Prostate gland (tissue), 2 donors: ENCODE data around the gene TOX3. TPM values are rescaled to one million over a fixed set of nuclear protein-coding genes. Genes with fewer than 3 reads are reported as not detected.

ENCODE experiments used
- DNase-seq: peaks from one replicate; pipeline ENCODE4 v3.0.0-alpha.2; 2019; ENCODE audit warnings: low spot score
- H3K27ac ChIP-seq, 2 donors: fragments of 200-600 bp; sonication (generic); 2 replicates each; pipeline ENCODE4 v1.5.1; 2017 to 2019
- H3K27me3 ChIP-seq: fragments of 200-600 bp; sonication (generic); replicated peaks from 2 replicates; pipeline ENCODE4 v1.5.1; 2019; ENCODE audit not compliant: insufficient read depth
- H3K36me3 ChIP-seq, 2 donors: fragments of 200-600 bp; sonication (generic); 1 replicate in 1 of 2; 2 replicates in 1 of 2; pipeline versions ENCODE4 v1.5.1 to v1.8.1; 2017 to 2019
- H3K4me1 ChIP-seq: fragments of 200-600 bp; sonication (generic); replicated peaks from 2 replicates; pipeline ENCODE4 v1.5.1; 2019
- H3K4me3 ChIP-seq, 2 donors: fragments of 200-600 bp; sonication (generic); 2 replicates each; pipeline ENCODE4 v1.5.1; 2017 to 2019
- H3K9me3 ChIP-seq: fragments of 200-600 bp; sonication (generic); 2 replicates; pipeline ENCODE4 v1.5.1; 2017
- POLR2A ChIP-seq: fragments of 450-650 bp; IDR thresholded peaks from one replicate; pipeline ENCODE4 v1.6.1; 2016; ENCODE audit warnings: antibody characterized with exemption, mild to moderate bottlenecking
- POLR2AphosphoS5 ChIP-seq: sonication (generic); formaldehyde crosslinking; IDR thresholded peaks from one replicate; pipeline ENCODE4 v1.6.1; 2017; ENCODE audit warnings: antibody characterized with exemption
- WGBS: methylation state at CpG from one replicate; pipeline ENCODE4 v1.1.5; 2018; 5-methylcytosine and 5-hydroxymethylcytosine counted together
- intact Hi-C: fragments of 100-400 bp; cut with DNase I; formaldehyde crosslinking; loops from one replicate; pipeline ENCODE4 v1.14.2; 2022
- total RNA-seq, 2 donors: library from RNA; depleted of rRNA; stranded (reverse); fragments of >200 nt; gene quantifications; one replicate each; pipeline ENCODE4 v1.1.0, GENCODE V29; 2016
- TF ChIP-seq, protein P1 (sequence below), 4 experiments: fragments of 200-600 bp in 2 of 4; fragments of 450-650 bp in 2 of 4; sonication (generic) in 2 of 4; IDR thresholded peaks; 1 replicate in 3 of 4; 2 replicates in 1 of 4; pipeline ENCODE4 v1.5.1; 2016 to 2019; ENCODE audit warnings: antibody characterized with exemption in 4 of 4, mild to moderate bottlenecking in 2 of 4, moderate library complexity in 2 of 4

Gene TOX3
- total RNA-seq, 2 donors from 2014 or later, result 0.57 to 1.7 TPM

DNA sequence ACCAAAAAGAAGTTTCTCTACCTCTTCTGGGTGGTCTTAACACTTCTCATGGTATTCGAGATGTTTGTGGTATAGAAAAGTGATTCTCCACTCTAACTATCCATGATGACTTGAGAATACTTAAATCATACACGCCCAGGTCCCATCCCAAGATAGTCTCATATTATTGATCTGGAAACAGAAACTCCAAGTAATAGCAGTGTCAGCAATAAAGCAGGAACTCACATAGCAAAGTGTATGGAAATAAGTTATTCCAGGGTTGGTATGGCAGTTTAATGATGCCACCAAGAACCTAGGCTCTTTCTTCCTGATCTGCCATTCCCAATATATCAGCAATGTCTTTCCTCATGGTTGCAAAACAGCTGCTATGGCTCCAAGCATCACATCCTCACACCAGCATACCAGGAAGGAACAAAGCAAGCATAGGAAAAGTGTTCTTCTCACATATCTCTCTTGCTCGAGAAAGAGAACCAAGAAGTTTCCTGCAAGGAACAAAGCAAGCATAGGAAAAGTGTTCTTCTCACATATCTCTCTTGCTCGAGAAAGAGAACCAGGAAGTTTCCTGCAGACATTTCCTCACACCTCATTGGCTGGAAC is 23.6 kb upstream of the TOX3 start:
- Histone ChIP-seq H3K4me1 (no peaks in the 10 kb centered on the region), H3K36me3 (no peaks in the 10 kb centered on the region), H3K27me3 (no peaks in the 10 kb centered on the region), H3K9me3 (no peaks in the 10 kb centered on the region), H3K4me3 (no peak overlapping the region), H3K27ac (no peak overlapping the region)
- TF ChIP-seq POLR2AphosphoS5 (no peak), POLR2A (no peak)
- TF ChIP-seq, protein P1, sequence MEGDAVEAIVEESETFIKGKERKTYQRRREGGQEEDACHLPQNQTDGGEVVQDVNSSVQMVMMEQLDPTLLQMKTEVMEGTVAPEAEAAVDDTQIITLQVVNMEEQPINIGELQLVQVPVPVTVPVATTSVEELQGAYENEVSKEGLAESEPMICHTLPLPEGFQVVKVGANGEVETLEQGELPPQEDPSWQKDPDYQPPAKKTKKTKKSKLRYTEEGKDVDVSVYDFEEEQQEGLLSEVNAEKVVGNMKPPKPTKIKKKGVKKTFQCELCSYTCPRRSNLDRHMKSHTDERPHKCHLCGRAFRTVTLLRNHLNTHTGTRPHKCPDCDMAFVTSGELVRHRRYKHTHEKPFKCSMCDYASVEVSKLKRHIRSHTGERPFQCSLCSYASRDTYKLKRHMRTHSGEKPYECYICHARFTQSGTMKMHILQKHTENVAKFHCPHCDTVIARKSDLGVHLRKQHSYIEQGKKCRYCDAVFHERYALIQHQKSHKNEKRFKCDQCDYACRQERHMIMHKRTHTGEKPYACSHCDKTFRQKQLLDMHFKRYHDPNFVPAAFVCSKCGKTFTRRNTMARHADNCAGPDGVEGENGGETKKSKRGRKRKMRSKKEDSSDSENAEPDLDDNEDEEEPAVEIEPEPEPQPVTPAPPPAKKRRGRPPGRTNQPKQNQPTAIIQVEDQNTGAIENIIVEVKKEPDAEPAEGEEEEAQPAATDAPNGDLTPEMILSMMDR (IDR thresholded peaks at IDR 0.05), result no peak
- DNase-seq, result no peak
- intact Hi-C loops, result no loop called here
- 88% methylated on average over 4 of the region's 4 CpGs for WGBS

DNA sequence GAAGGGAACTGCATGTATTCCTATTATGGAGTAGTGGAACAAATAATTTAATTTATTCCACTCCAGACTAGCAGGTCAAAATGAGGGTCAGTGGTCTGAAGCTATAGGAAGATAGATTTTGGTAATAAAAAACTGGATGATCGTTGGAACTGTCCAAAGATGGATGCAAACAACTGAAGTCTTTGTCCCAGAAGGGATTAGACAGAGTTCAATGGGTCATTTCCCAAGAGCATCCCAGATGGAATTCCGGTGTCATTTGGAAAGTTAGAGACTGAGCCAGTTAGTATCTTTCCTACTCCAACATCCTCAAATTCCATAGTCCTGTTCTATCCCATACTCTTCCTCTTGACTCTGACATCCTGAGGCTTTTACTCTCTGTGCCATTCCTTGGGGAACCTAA is 22.8 kb upstream of the TOX3 start:
- TF ChIP-seq POLR2AphosphoS5 (no peak), POLR2A (no peak)
- TF ChIP-seq, protein P1 (IDR thresholded peaks at IDR 0.05), result no peak
- Histone ChIP-seq H3K36me3 (no peaks in the 10 kb centered on the region), H3K27me3 (no peaks in the 10 kb centered on the region), H3K4me1 (no peaks in the 10 kb centered on the region), H3K9me3 (no peaks in the 10 kb centered on the region), H3K27ac (no peak overlapping the region), H3K4me3 (no peak overlapping the region)
- 86% methylated on average over 2 of the region's 2 CpGs for WGBS
- intact Hi-C loops, result no loop called here
- DNase-seq, result no peak

DNA sequence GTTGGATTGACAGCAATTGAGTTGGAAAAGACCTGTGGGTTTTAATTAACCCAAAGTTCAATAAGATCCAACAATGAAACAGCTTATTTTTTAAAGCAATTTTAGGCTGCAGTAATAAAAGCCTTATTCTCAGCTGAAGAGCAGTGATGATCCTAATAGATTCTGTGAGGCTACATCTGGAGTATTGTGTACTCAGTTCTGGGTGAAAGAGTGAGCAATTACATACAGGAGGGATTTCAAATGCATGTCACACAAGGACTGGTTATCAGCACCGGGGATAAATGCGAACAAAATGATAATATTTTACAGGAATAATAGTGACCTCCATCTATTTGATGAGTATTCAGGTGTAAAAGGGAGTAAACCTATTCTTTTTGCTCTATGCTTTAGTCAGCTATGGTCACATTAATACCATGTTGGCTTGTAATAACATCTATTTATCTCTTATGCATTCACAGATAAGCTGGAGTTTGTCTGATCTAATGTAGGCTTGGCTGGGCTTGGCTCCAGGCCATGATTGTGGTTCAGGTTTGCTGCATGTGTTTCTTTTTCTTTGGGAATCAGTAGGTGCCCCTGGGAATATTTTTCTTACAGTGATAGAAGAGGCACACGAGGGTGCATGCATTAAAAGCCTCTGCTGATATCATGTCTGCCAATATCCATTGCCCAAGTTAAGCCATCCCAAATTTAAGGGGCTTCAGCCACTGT is 22.2 kb upstream of the TOX3 start:
- intact Hi-C loops, result no loop called here
- H3K4me3 ChIP-seq, result no peak overlapping the region
- no peaks in the 10 kb centered on the region for H3K36me3 ChIP-seq
- TF ChIP-seq POLR2A, result no peak
- TF ChIP-seq POLR2AphosphoS5, result no peak
- TF ChIP-seq, protein P1 (IDR thresholded peaks at IDR 0.05), result no peak
- H3K27me3 ChIP-seq, result no peaks in the 10 kb centered on the region
- 69% methylated on average over 3 of the region's 3 CpGs for WGBS
- no peaks in the 10 kb centered on the region for H3K9me3 ChIP-seq
- DNase-seq, result no peak
- no peak overlapping the region for H3K27ac ChIP-seq
- no peaks in the 10 kb centered on the region for H3K4me1 ChIP-seq

DNA sequence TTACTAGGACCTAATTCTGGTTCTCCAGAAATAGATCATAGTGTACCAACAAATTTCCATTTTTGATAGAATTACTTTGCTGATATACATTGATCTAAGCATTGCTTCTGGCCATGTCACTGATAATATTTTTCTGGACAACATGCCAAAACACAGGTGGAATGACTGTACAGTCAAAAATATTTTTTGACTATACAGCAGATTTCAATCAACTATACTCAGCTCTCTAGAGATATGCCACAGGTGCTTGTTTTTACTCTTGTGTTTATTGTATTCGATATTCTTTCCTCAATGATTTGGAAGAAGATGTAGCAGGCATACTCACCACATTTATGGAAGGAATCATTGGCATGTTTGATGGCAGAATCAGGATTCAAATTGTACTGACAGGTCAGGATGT is 21.6 kb upstream of the TOX3 start:
- no peaks in the 10 kb centered on the region for H3K36me3 ChIP-seq
- TF ChIP-seq, protein P1 (IDR thresholded peaks at IDR 0.05), result no peak
- no peak for TF ChIP-seq POLR2AphosphoS5
- no peak for TF ChIP-seq POLR2A
- 97% methylated on average over 1 of the region's 1 CpG for WGBS
- H3K27me3 ChIP-seq, result no peaks in the 10 kb centered on the region
- H3K4me3 ChIP-seq, result no peak overlapping the region
- intact Hi-C loops, result no loop called here
- H3K4me1 ChIP-seq, result no peaks in the 10 kb centered on the region
- H3K9me3 ChIP-seq, result no peaks in the 10 kb centered on the region
- H3K27ac ChIP-seq, result no peak overlapping the region
- DNase-seq, result no peak

DNA sequence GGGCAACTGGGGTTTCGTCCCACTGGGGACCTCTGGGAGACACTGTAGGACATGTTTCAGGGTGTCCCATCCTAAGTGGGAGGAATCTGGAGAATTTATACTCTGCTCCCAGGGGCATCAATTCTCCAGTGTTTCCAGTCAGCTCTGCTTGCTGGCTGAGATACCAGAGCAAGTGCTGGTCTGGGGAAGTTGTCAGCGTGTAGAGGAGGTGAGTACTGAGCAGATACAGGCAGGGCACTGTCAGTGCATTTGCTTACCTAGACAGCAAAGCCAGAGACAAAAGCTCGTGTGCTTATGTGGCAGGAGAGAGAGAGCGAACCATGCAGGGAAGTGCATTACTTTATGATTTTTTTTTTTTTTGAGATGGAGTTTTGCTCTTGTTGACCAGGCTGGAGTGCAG is 20.2 kb upstream of the TOX3 start:
- 89% methylated on average over 4 of the region's 4 CpGs for WGBS
- intact Hi-C loops, result no loop called here
- H3K9me3 ChIP-seq, result no peaks in the 10 kb centered on the region
- H3K4me3 ChIP-seq, result no peak overlapping the region
- DNase-seq, result no peak
- no peaks in the 10 kb centered on the region for H3K4me1 ChIP-seq
- TF ChIP-seq POLR2AphosphoS5 (no peak), POLR2A (no peak)
- TF ChIP-seq, protein P1 (IDR thresholded peaks at IDR 0.05), result no peak
- H3K27ac ChIP-seq, result no peak overlapping the region
- H3K27me3 ChIP-seq, result no peaks in the 10 kb centered on the region
- H3K36me3 ChIP-seq, result no peaks in the 10 kb centered on the region
